ENCODE results near the gene C3. TPM values are rescaled to one million over a fixed set of nuclear protein-coding genes. Genes with fewer than 3 reads are reported as not detected.

The C3 gene
- total and polyA plus RNA-seq, 7 donors: 37.7 to 120 (median 88.4) TPM

- Histone ChIP-seq H3K4me1 (no peaks in the 10 kb centered on the region), H3K4me3 (no peak overlapping the region), H3K27ac (no peak overlapping the region), H3K36me3 (ENCODE audit: insufficient read depth in 1 of 2, low read depth in 1 of 2) (no peaks in the 10 kb centered on the region), H3K27me3 (ENCODE audit: insufficient read depth in 3 of 3, low read length in 2 of 3) (peaks cover 0 to 15% (median 3%) of the 10 kb centered on the region in 3 donors), H3K9me3 (no peaks in the 10 kb centered on the region)
- no peak for ATAC-seq
- no peak for TF ChIP-seq CTCF (IDR thresholded peaks at IDR 0.05)
- 63 to 67% (median 66%) methylated on average over 15 of the region's 15 CpGs for WGBS, 3 donors
- DNase-seq: no peak
- intact Hi-C loops (cut with DNase I): no loop called here
Measured at GRCh38 chr19:6654347-6655310, 65.8 kb downstream of the C3 start.

- no peak for TF ChIP-seq CTCF (IDR thresholded peaks at IDR 0.05)
- Histone ChIP-seq H3K27ac (no peak overlapping the region), H3K36me3 (ENCODE audit: insufficient read depth in 1 of 2, low read depth in 1 of 2) (no peaks in the 10 kb centered on the region), H3K4me1 (no peaks in the 10 kb centered on the region), H3K4me3 (no peak overlapping the region), H3K9me3 (no peaks in the 10 kb centered on the region), H3K27me3 (ENCODE audit: insufficient read depth in 3 of 3, low read length in 2 of 3) (peaks cover 0 to 2% (median 0%) of the 10 kb centered on the region in 3 donors)
- ATAC-seq (no peak), DNase-seq (no peak)
- intact Hi-C loops (cut with DNase I): no loop called here
- 63 to 69% (median 64%) methylated on average over 1 of the region's 1 CpG for WGBS, 3 donors
Measured at GRCh38 chr19:6652805-6653094, 67.7 kb downstream of the C3 start.

GRCh38 chr19:6651965-6652804, 68.3 kb downstream of the C3 start:
- DNase-seq (no peak), ATAC-seq (no peak)
- intact Hi-C loops (cut with DNase I): no loop called here
- Histone ChIP-seq H3K36me3 (ENCODE audit: insufficient read depth in 1 of 2, low read depth in 1 of 2) (no peaks in the 10 kb centered on the region), H3K4me1 (no peaks in the 10 kb centered on the region), H3K27me3 (ENCODE audit: insufficient read depth in 3 of 3, low read length in 2 of 3) (peaks cover 0 to 2% (median 0%) of the 10 kb centered on the region in 3 donors), H3K27ac (no peak overlapping the region), H3K9me3 (no peaks in the 10 kb centered on the region), H3K4me3 (no peak overlapping the region)
- 63 to 70% (median 69%) methylated on average over 6 of the region's 6 CpGs for WGBS, 3 donors
- TF ChIP-seq CTCF (IDR thresholded peaks at IDR 0.05): no peak

GRCh38 chr19:6649185-6649584, 71.3 kb downstream of the C3 start:
- H3K36me3 ChIP-seq (ENCODE audit: insufficient read depth in 1 of 2, low read depth in 1 of 2): no peaks in the 10 kb centered on the region
- WGBS, 3 donors: 35 to 43% (median 40%) methylated on average over 2 of the region's 2 CpGs
- H3K4me3 ChIP-seq: no peak overlapping the region
- no peak for TF ChIP-seq CTCF (IDR thresholded peaks at IDR 0.05)
- no peaks in the 10 kb centered on the region for H3K4me1 ChIP-seq
- no peaks in the 10 kb centered on the region for H3K9me3 ChIP-seq
- ATAC-seq (no peak), DNase-seq (no peak)
- H3K27ac ChIP-seq: no peak overlapping the region
- intact Hi-C loops (cut with DNase I): no loop called here
- peaks cover 0 to 5% (median 2%) of the 10 kb centered on the region in 3 donors for H3K27me3 ChIP-seq (ENCODE audit: insufficient read depth in 3 of 3, low read length in 2 of 3)
